Measurements from ENCODE around the gene RAB36.

GRCh38 chr22:23127055-23127756 lies 18.1 kb upstream of the RAB36 start:
- no peak for TF ChIP-seq POLR2A (IDR thresholded peaks at IDR 0.05)
- no peak for TF ChIP-seq CTCF (IDR thresholded peaks at IDR 0.05)
